SK-N-SH (cell line): Measurements from ENCODE around the gene CFHR5. TPM values are rescaled to one million over a fixed set of nuclear protein-coding genes. Genes with fewer than 3 reads are reported as not detected.

Experiments
- EZH2phosphoT487 ChIP-seq: fragments of 200-600 bp; sonication (generic); IDR thresholded peaks from 2 replicates; pipeline ENCODE4 v1.6.1; 2017; ENCODE audit warnings: low read depth, mixed run types, mild to moderate bottlenecking, antibody characterized with exemption, moderate library complexity, borderline replicate concordance
- SMC3 ChIP-seq: IDR thresholded peaks from 2 replicates; pipeline ENCODE4 v1.6.1; 2012; ENCODE audit warnings: low read depth, low read length, improper control_type of control experiment
- polyA plus RNA-seq, 3 experiments: library from polyadenylated mRNA; depleted of rRNA; stranded (reverse); fragments of >200 nt; gene quantifications; 2 replicates each; pipeline ENCODE4 v1.2.3, GENCODE V29; 2012
- TF ChIP-seq, protein P1 (sequence below): IDR thresholded peaks from 2 replicates; pipeline ENCODE4 v1.6.1; 2012; ENCODE audit warnings: mild to moderate bottlenecking, low read depth, low read length, moderate library complexity
- TF ChIP-seq, protein P2 (sequence below): IDR thresholded peaks from 2 replicates; pipeline ENCODE4 v1.4.0; 2012; ENCODE audit warnings: low read depth
- TF ChIP-seq, protein P3 (sequence below): IDR thresholded peaks from 2 replicates; pipeline ENCODE4; 2012
- TF ChIP-seq, protein P4 (sequence below): IDR thresholded peaks from 2 replicates; pipeline ENCODE4 v1.4.0; 2012; ENCODE audit warnings: low read depth, borderline replicate concordance
- TF ChIP-seq, protein P5 (sequence below): fragments of 150-350 bp; IDR thresholded peaks from 2 replicates; pipeline ENCODE4 v1.6.1; 2017; ENCODE audit warnings: antibody characterized with exemption, low read length, low read depth, borderline replicate concordance
- TF ChIP-seq, protein P6 (sequence below): IDR thresholded peaks from 2 replicates; pipeline ENCODE4 v1.4.0; 2012; ENCODE audit warnings: low read depth, borderline replicate concordance

Gene CFHR5
- polyA plus RNA-seq, 1 of the 3 experiments (the other 2 are of a cell fraction): not detected

DNA sequence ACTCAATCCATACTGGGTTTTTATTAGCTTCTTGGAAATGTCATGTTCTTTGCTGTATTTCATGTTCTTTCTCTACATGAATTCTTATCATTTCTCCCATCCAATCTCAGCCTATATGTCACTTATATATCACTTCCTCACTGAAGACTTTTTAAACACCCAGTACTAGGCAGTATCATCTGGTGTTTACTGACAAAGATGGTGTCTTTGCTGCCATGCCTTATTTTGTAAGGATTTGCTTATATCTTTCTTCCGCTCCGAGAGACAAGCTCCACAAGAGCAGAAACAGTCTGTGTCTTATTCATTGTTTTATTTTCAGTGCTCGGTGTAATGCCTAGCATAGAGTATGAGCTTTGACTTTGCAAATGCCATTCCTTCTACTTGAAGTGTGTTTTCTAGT lies 59.5 kb downstream of the CFHR5 start (continued):
- TF ChIP-seq, protein P1, sequence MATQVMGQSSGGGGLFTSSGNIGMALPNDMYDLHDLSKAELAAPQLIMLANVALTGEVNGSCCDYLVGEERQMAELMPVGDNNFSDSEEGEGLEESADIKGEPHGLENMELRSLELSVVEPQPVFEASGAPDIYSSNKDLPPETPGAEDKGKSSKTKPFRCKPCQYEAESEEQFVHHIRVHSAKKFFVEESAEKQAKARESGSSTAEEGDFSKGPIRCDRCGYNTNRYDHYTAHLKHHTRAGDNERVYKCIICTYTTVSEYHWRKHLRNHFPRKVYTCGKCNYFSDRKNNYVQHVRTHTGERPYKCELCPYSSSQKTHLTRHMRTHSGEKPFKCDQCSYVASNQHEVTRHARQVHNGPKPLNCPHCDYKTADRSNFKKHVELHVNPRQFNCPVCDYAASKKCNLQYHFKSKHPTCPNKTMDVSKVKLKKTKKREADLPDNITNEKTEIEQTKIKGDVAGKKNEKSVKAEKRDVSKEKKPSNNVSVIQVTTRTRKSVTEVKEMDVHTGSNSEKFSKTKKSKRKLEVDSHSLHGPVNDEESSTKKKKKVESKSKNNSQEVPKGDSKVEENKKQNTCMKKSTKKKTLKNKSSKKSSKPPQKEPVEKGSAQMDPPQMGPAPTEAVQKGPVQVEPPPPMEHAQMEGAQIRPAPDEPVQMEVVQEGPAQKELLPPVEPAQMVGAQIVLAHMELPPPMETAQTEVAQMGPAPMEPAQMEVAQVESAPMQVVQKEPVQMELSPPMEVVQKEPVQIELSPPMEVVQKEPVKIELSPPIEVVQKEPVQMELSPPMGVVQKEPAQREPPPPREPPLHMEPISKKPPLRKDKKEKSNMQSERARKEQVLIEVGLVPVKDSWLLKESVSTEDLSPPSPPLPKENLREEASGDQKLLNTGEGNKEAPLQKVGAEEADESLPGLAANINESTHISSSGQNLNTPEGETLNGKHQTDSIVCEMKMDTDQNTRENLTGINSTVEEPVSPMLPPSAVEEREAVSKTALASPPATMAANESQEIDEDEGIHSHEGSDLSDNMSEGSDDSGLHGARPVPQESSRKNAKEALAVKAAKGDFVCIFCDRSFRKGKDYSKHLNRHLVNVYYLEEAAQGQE: no peak
- TF ChIP-seq, protein P2, sequence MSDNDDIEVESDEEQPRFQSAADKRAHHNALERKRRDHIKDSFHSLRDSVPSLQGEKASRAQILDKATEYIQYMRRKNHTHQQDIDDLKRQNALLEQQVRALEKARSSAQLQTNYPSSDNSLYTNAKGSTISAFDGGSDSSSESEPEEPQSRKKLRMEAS: no peak
- TF ChIP-seq, protein P3, sequence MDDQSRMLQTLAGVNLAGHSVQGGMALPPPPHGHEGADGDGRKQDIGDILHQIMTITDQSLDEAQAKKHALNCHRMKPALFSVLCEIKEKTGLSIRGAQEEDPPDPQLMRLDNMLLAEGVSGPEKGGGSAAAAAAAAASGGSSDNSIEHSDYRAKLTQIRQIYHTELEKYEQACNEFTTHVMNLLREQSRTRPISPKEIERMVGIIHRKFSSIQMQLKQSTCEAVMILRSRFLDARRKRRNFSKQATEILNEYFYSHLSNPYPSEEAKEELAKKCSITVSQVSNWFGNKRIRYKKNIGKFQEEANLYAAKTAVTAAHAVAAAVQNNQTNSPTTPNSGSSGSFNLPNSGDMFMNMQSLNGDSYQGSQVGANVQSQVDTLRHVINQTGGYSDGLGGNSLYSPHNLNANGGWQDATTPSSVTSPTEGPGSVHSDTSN: no peak
- TF ChIP-seq SMC3 (no peak), EZH2phosphoT487 (no peak)
- TF ChIP-seq, protein P4, sequence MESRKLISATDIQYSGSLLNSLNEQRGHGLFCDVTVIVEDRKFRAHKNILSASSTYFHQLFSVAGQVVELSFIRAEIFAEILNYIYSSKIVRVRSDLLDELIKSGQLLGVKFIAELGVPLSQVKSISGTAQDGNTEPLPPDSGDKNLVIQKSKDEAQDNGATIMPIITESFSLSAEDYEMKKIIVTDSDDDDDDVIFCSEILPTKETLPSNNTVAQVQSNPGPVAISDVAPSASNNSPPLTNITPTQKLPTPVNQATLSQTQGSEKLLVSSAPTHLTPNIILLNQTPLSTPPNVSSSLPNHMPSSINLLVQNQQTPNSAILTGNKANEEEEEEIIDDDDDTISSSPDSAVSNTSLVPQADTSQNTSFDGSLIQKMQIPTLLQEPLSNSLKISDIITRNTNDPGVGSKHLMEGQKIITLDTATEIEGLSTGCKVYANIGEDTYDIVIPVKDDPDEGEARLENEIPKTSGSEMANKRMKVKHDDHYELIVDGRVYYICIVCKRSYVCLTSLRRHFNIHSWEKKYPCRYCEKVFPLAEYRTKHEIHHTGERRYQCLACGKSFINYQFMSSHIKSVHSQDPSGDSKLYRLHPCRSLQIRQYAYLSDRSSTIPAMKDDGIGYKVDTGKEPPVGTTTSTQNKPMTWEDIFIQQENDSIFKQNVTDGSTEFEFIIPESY: no peak
- TF ChIP-seq, protein P5, sequence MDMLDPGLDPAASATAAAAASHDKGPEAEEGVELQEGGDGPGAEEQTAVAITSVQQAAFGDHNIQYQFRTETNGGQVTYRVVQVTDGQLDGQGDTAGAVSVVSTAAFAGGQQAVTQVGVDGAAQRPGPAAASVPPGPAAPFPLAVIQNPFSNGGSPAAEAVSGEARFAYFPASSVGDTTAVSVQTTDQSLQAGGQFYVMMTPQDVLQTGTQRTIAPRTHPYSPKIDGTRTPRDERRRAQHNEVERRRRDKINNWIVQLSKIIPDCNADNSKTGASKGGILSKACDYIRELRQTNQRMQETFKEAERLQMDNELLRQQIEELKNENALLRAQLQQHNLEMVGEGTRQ: no peak
- TF ChIP-seq, protein P6, sequence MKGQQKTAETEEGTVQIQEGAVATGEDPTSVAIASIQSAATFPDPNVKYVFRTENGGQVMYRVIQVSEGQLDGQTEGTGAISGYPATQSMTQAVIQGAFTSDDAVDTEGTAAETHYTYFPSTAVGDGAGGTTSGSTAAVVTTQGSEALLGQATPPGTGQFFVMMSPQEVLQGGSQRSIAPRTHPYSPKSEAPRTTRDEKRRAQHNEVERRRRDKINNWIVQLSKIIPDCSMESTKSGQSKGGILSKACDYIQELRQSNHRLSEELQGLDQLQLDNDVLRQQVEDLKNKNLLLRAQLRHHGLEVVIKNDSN: no peak
